Left renal pelvis (tissue), 4 donors: ENCODE results near the gene GNL1. TPM values are rescaled to one million over a fixed set of nuclear protein-coding genes. Genes with fewer than 3 reads are reported as not detected.
"Not testable (repeated sequence)": the region's sequence is repeated elsewhere in the genome, so short reads cannot be mapped to it uniquely, and the experiment has no call there.

Source experiments
- DNase-seq, 4 donors: peaks; one replicate each; pipeline ENCODE4 v3.0.0-alpha.2; 2013; ENCODE audit warnings: low read depth in 4 of 4, low spot score in 3 of 4
- polyA plus RNA-seq, 4 donors: library from polyadenylated mRNA; unstranded; fragments of 120-200 nt; gene quantifications; one replicate each; pipeline ENCODE4 v1.2.1, GENCODE V29; 2013; ENCODE audit not compliant: insufficient read length in 4 of 4

The GNL1 gene
- polyA plus RNA-seq, 4 donors, result 77.6 to 105 (median 93.8) TPM

- no peak for DNase-seq
These were observed 55.6 kb downstream of the GNL1 start for GRCh38 chr6:30500421-30501355.

GRCh38 chr6:30498705-30499104 lies 57.6 kb downstream of the GNL1 start:
- DNase-seq, result not testable (repeated sequence)

GRCh38 chr6:30497714-30498113 lies 58.6 kb downstream of the GNL1 start:
- no peak for DNase-seq

GRCh38 chr6:30497261-30497599 lies 59.1 kb downstream of the GNL1 start:
- not testable (repeated sequence) for DNase-seq

- no peak for DNase-seq
These were observed 60.3 kb downstream of the GNL1 start for GRCh38 chr6:30495993-30496392.

- DNase-seq, result not testable (repeated sequence)
These were observed 61.2 kb downstream of the GNL1 start for GRCh38 chr6:30495060-30495459.

GRCh38 chr6:30494291-30494861 lies 61.9 kb downstream of the GNL1 start:
- no peak for DNase-seq

GRCh38 chr6:30493643-30494250 lies 62.5 kb downstream of the GNL1 start:
- no peak for DNase-seq

- no peak for DNase-seq
These were observed 64.0 kb downstream of the GNL1 start for GRCh38 chr6:30491991-30492952.

Other genes starting within 250 kb of the GNL1 start
- gene TRIM39, start 229.6 kb downstream of the GNL1 start, polyA plus RNA-seq, result 10 to 100 TPM in 3 of 4 donors, 1 to 10 TPM in 1; 10.0 to 15.1 (median 13.4) TPM
- gene RPP21, start 211.3 kb downstream of the GNL1 start, polyA plus RNA-seq, result 10 to 100 TPM; 22.5 to 40.2 (median 28.7) TPM
- gene HLA-E, start 67.0 kb downstream of the GNL1 start, polyA plus RNA-seq, result 100 to 1,000 TPM; 105 to 113 (median 111) TPM
- 10 to 100 TPM; 30.9 to 36.9 (median 33.2) TPM for gene PRR3, start 806 bp upstream of the GNL1 start, polyA plus RNA-seq
- gene ABCF1, start 15.0 kb upstream of the GNL1 start, polyA plus RNA-seq, result 10 to 100 TPM; 55.7 to 74.9 (median 64.6) TPM
- 10 to 100 TPM; 38.1 to 65.7 (median 57.1) TPM for gene PPP1R10, start 60.8 kb upstream of the GNL1 start, polyA plus RNA-seq
- 10 to 100 TPM; 35.3 to 63.8 (median 55.4) TPM for gene MRPS18B, start 61.4 kb upstream of the GNL1 start, polyA plus RNA-seq
- gene ATAT1, start 70.4 kb upstream of the GNL1 start, polyA plus RNA-seq, result 10 to 100 TPM; 33.7 to 66.4 (median 39.8) TPM
- gene C6orf136, start 90.6 kb upstream of the GNL1 start, polyA plus RNA-seq, result 10 to 100 TPM; 10.5 to 30.0 (median 24.5) TPM
- 10 to 100 TPM; 28.8 to 51.3 (median 41.2) TPM for gene DHX16, start 116.5 kb upstream of the GNL1 start, polyA plus RNA-seq
- 10 to 100 TPM; 34.3 to 56.4 (median 40.2) TPM for gene PPP1R18, start 130.2 kb upstream of the GNL1 start, polyA plus RNA-seq
- gene NRM, start 134.5 kb upstream of the GNL1 start, polyA plus RNA-seq, result 10 to 100 TPM; 35.6 to 40.7 (median 38.1) TPM
- gene MDC1, start 160.8 kb upstream of the GNL1 start, polyA plus RNA-seq, result 10 to 100 TPM; 34.7 to 49.0 (median 45.2) TPM
- 1,000 to 10,000 TPM; 1,126 to 1,457 (median 1,265) TPM for gene TUBB, start 163.9 kb upstream of the GNL1 start, polyA plus RNA-seq
- gene FLOT1, start 186.2 kb upstream of the GNL1 start, polyA plus RNA-seq, result 100 to 1,000 TPM; 103 to 143 (median 138) TPM
- 10 to 100 TPM; 17.5 to 23.5 (median 21.3) TPM for gene IER3, start 188.1 kb upstream of the GNL1 start, polyA plus RNA-seq